Tibial artery (tissue), 4 donors: Measurements from ENCODE around the gene TRIP6.

Source experiments
- DNase-seq, 2 donors: peaks; one replicate each; pipeline ENCODE4 v3.0.0-alpha.2; 2019
- H3K27ac ChIP-seq, 2 donors: fragments of 200-600 bp; sonication (generic) in 1 of 2; 1 replicate in 1 of 2; 2 replicates in 1 of 2; pipeline ENCODE4 v1.5.1; 2018 to 2019; ENCODE audit warnings: mild to moderate bottlenecking in 1 of 2
- H3K27me3 ChIP-seq, 2 donors: fragments of 200-600 bp; sonication (generic) in 1 of 2; one replicate each; pipeline versions ENCODE4 v1.5.1 to v1.6.0; 2016 to 2019
- H3K36me3 ChIP-seq, 3 donors: fragments of 200-600 bp; sonication (generic) in 2 of 3; one replicate each; pipeline ENCODE4 v1.5.1; 2016 to 2019; ENCODE audit warnings: mild to moderate bottlenecking in 2 of 3
- H3K4me1 ChIP-seq, 4 donors: fragments of 200-600 bp; sonication (generic) in 2 of 4; 1 replicate in 3 of 4; 2 replicates in 1 of 4; pipeline ENCODE4 v1.5.1; 2016 to 2019
- H3K4me3 ChIP-seq, 2 donors: fragments of 200-600 bp; sonication (generic) in 1 of 2; 1 replicate in 1 of 2; 2 replicates in 1 of 2; pipeline ENCODE4 v1.5.1; 2018 to 2019; ENCODE audit warnings: mild to moderate bottlenecking in 2 of 2
- H3K9me3 ChIP-seq, 3 donors: fragments of 200-600 bp; sonication (generic) in 1 of 3; one replicate each; pipeline ENCODE4 v1.5.1; 2016 to 2019
- intact Hi-C: fragments of 100-400 bp; cut with DNase I; formaldehyde crosslinking; loops from one replicate; pipeline ENCODE4 v1.15.0; 2023; ENCODE audit warnings: low total_unique reads
- TF ChIP-seq, protein P1 (sequence below), 2 experiments: fragments of 200-600 bp in 1 of 2; fragments of 450-650 bp in 1 of 2; IDR thresholded peaks; one replicate each; pipeline ENCODE4 v1.5.1; 2017 to 2019; ENCODE audit warnings: antibody characterized with exemption in 2 of 2, mild to moderate bottlenecking in 1 of 2, moderate library complexity in 1 of 2

The TRIP6 gene

GRCh38 chr7:100886936-100887515, 19.8 kb downstream of the TRIP6 start:
- Histone ChIP-seq H3K4me1 (peaks cover 5 to 31% (median 25%) of the 10 kb centered on the region in 4 donors), H3K27me3 (no peaks in the 10 kb centered on the region), H3K27ac (no peak overlapping the region), H3K9me3 (no peaks in the 10 kb centered on the region), H3K36me3 (peaks cover 61 to 69% (median 68%) of the 10 kb centered on the region in 3 donors), H3K4me3 (no peak overlapping the region)
- intact Hi-C loops = no loop called here
- TF ChIP-seq, protein P1, sequence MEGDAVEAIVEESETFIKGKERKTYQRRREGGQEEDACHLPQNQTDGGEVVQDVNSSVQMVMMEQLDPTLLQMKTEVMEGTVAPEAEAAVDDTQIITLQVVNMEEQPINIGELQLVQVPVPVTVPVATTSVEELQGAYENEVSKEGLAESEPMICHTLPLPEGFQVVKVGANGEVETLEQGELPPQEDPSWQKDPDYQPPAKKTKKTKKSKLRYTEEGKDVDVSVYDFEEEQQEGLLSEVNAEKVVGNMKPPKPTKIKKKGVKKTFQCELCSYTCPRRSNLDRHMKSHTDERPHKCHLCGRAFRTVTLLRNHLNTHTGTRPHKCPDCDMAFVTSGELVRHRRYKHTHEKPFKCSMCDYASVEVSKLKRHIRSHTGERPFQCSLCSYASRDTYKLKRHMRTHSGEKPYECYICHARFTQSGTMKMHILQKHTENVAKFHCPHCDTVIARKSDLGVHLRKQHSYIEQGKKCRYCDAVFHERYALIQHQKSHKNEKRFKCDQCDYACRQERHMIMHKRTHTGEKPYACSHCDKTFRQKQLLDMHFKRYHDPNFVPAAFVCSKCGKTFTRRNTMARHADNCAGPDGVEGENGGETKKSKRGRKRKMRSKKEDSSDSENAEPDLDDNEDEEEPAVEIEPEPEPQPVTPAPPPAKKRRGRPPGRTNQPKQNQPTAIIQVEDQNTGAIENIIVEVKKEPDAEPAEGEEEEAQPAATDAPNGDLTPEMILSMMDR (IDR thresholded peaks at IDR 0.05) = no peak
- DNase-seq = no peak

DNA sequence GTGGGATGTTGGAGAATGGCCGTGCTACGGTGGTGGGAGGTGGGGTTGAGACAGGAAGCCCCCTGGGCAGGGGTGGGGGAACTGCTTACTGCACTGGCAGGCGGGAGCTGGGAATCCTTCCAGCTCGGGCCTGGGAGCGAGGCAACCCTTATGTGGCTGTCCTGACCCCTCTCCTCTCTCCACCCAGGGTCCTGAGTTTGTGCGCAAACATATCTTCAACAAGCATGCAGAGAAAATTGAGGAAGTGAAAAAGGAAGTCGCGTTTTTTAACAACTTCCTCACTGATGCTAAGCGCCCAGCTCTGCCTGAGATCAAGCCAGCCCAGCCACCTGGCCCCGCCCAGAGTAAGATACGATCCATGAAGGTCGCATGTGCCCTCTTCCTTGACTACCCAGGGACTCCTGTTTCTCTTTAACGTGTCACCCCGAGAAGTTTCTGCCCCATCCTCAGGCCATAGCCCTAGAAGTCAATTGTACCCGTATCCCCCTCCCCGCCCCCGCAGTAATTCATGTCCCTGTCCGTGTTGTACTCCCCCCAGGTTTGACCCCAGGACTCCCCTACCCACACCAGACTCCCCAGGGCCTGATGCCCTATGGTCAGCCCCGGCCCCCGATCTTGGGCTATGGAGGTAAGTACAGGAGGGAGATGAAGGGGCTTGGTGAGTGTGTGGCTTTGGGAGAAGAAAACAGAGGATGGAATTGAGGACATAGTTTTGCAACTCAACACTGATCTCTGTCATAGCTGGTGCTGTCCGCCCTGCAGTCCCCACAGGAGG, 20.5 kb downstream of the TRIP6 start:
- Histone ChIP-seq H3K4me3 (no peak overlapping the region), H3K9me3 (no peaks in the 10 kb centered on the region), H3K27me3 (no peaks in the 10 kb centered on the region), H3K4me1 (peaks cover 5 to 31% (median 25%) of the 10 kb centered on the region in 4 donors), H3K36me3 (peaks cover 54 to 63% (median 61%) of the 10 kb centered on the region in 3 donors), H3K27ac (peak overlapping the region in 1 of 2 donors; percentile 94)
- intact Hi-C loops = no loop called here
- TF ChIP-seq, protein P1 (IDR thresholded peaks at IDR 0.05) = no peak
- DNase-seq = no peak

DNA sequence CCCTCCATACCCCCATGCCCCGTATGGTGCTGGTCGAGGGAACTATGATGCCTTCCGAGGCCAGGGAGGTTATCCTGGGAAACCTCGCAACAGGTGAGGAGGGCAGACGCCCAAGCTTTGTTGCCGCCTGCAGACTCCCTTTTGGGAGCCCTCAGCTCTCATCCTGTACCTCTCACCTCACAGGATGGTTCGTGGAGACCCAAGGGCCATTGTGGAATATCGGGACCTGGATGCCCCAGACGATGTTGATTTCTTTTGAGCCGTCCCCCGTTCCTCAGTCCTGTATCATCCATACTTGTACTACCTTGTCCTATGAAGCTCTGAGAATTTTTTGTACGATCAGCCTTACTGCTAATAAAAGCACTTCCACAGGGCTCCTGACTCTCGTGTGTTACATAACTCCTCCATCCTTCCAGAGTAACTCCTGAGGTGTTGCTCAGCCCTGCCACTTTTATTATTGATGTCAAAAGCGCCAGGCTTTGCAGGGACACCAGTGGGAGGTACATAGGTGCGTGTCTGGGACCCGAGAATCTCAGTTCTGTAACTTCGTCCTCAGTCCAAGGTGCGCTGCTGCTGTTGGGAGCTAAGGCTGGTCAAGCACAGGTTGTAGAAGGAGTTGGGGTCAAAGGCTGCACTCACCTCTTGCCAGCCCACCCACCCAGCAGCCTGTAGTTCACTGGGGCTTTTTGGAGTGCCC, 21.3 kb downstream of the TRIP6 start:
- TF ChIP-seq, protein P1 (IDR thresholded peaks at IDR 0.05) = no peak
- H3K9me3 ChIP-seq = no peaks in the 10 kb centered on the region
- peaks cover 0 to 4% of the 10 kb centered on the region in 2 donors for H3K27me3 ChIP-seq
- peaks cover 5 to 31% (median 25%) of the 10 kb centered on the region in 4 donors for H3K4me1 ChIP-seq
- DNase-seq = no peak
- peak overlapping the region; percentile 85 to 94 for H3K27ac ChIP-seq
- peaks cover 47 to 55% (median 53%) of the 10 kb centered on the region in 3 donors for H3K36me3 ChIP-seq
- intact Hi-C loops = no loop called here
- H3K4me3 ChIP-seq = peak overlapping the region; percentile 59 to 67

GRCh38 chr7:100888988-100889750, 22.0 kb downstream of the TRIP6 start, which contains the start of gene UFSP1:
TSS of gene UFSP1 (minus strand) at chr7:100889715. CDS start at chr7:100889271, 444 bp downstream.
- intact Hi-C loops = no loop called here
- TF ChIP-seq, protein P1 (IDR thresholded peaks at IDR 0.05) = no peak
- H3K9me3 ChIP-seq = no peaks in the 10 kb centered on the region
- peaks cover 5 to 31% (median 25%) of the 10 kb centered on the region in 4 donors for H3K4me1 ChIP-seq
- peaks cover 0 to 12% of the 10 kb centered on the region in 2 donors for H3K27me3 ChIP-seq
- peaks cover 42 to 48% (median 46%) of the 10 kb centered on the region in 3 donors for H3K36me3 ChIP-seq
- H3K4me3 ChIP-seq = peak within 1 kb of the TSS; percentile 59 to 67
- no peak for DNase-seq
- H3K27ac ChIP-seq = peak within 1 kb of the TSS; percentile 85 to 94
